Renal cortex interstitium (tissue), 11 donors: Measurements from ENCODE around the gene FAM98C. TPM values are rescaled to one million over a fixed set of nuclear protein-coding genes. Genes with fewer than 3 reads are reported as not detected.

Source experiments
- DNase-seq, 11 donors: peaks; one replicate each; pipeline ENCODE4 v3.0.0-alpha.2; 2013; ENCODE audit warnings: low read depth in 9 of 11, low spot score in 4 of 11; ENCODE audit errors: extremely low read depth in 1 of 11
- polyA plus RNA-seq, 3 donors: library from polyadenylated mRNA; unstranded; fragments of 120-200 nt; gene quantifications; one replicate each; pipeline ENCODE4 v1.2.1, GENCODE V29; 2013; ENCODE audit not compliant: insufficient read length in 3 of 3

The FAM98C gene
- polyA plus RNA-seq, 3 donors = 10.4 to 20.5 (median 15.0) TPM

DNA sequence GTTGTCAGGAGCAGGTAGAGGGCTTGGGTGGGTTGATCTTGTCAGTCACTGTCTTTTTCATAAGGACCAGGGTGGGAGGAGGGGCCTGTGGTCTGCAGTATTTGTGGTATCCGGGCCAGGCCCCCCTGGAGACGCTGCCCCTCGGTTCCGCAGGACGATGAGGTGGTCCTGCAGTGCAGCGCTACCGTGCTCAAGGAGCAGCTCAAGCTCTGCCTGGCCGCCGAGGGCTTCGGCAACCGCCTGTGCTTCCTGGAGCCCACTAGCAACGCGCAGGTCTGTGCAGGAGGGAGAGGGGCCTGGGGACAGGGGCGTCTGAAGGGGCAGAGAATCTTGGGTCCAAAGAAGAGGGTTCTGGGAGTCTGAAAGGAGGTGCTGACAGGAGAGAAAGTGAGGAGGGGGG, 37.7 kb downstream of the FAM98C start:
- no peak for DNase-seq

DNA sequence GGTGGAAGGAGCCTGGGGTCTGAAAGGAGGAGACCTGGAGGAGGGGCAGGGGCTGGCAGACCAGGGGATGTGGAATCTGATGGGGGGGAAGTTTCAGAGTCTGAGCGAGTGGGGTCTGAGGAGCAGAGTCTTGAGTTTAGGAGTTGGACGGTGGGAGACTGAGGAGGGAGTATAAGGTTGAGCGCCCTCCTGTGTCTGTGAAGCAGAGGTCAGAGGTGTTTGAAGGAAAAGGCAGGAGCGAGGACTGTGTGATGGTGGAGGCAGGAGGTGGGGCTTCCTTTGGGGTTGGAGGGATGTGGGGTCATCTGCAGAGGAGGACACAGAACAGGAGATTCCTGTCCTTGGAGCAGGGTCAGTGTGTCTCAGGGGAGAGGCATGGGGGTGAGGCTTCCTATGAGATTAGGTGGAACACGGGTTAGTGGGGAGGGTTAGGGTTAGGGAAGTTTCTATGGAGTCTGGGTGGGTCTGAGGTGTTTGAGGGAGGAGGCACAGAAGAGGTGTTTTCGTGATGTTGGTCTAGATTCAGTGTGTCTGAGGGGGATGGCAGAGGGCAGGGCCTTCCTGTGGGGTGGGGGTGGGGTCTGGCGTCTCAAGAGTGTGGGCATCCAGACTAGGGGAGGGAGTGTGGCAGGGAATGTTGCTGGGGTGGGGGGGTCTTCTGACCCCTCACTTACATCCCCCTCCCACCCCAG, 38.9 kb downstream of the FAM98C start:
- no peak for DNase-seq

GRCh38 chr19:38442736-38443135, 39.8 kb downstream of the FAM98C start:
- no peak for DNase-seq

- no peak for DNase-seq
These were observed 40.6 kb downstream of the FAM98C start for GRCh38 chr19:38443458-38443999.

DNA sequence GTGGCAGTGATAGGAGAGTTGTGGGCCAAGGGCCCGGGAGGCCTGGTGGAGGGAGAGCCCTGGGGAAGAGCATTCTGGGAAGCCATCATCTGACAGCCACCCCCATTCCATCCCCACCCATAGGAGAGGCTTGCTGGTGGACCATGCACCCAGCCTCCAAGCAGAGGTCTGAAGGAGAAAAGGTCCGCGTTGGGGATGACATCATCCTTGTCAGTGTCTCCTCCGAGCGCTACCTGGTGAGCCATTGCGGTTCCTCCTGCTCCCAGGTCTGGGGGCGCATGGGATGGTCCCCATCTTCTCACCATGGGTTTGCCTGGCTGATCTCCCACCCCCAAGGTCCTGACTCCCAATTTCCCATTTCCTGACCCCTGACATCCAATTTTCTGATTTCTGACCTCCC, 41.1 kb downstream of the FAM98C start:
- DNase-seq = no peak

- no peak for DNase-seq
These were observed 42.5 kb downstream of the FAM98C start for GRCh38 chr19:38445362-38445761.

GRCh38 chr19:38448225-38448624, 45.3 kb downstream of the FAM98C start:
- DNase-seq = no peak

GRCh38 chr19:38449518-38449917, 46.6 kb downstream of the FAM98C start:
- DNase-seq = no peak

- DNase-seq = no peak
These were observed 48.1 kb downstream of the FAM98C start for GRCh38 chr19:38451036-38451435.

DNA sequence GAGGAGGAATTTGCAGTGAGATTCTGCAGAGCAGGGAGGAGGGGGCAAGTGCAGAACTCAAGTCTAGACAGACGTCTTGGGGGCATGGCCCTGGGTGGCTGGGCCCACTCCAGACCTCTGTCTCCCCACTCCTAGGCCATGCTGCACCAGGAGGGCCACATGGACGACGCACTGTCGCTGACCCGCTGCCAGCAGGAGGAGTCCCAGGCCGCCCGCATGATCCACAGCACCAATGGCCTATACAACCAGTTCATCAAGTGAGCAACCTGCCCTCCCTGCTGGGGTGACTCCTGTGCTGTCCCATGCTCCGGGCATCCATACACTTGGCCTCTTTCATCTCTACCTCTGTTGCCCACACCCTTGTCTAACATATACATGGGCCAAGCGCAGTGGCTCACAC, 48.7 kb downstream of the FAM98C start:
- no peak for DNase-seq

DNA sequence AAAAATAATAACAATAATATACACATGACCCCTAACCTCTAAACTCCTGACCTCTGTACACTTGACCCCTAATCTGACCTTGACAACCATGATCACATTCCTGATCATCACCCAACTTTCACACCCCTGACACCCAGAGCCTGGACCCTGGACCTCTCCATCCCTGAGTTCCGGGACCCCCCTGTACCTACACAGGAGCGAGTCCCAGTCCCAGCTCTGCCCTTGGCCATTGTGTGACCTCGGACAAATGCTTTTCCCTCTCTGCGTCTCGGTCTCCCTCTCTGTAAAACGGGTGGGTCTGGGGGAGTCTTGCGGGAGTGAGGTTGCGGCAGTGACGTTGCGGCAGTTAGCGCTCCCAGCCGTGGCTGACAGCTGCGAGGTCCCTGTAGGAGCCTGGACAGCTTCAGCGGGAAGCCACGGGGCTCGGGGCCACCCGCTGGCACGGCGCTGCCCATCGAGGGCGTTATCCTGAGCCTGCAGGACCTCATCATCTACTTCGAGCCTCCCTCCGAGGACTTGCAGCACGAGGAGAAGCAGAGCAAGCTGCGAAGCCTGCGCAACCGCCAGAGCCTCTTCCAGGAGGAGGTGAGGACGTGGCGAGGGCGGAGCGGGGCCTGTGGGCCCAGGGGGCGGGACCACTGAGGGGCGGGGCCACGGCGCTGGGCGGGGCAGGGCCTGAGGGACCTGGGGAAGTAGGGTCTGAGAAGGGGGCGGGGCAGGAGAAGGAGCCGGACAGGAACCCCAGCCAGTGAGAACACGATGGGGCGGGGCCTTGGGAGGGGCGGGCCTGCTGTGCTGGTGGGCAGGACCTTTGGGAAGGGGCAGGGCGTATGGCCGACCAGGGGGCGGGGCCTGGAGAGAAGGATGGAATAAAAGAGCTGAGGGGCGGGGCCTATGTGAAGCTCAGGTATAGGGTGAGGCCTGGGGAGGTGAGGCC, 49.8 kb downstream of the FAM98C start:
- DNase-seq = no peak

- DNase-seq = no peak
These were observed 50.7 kb downstream of the FAM98C start for GRCh38 chr19:38453596-38453995.

DNA sequence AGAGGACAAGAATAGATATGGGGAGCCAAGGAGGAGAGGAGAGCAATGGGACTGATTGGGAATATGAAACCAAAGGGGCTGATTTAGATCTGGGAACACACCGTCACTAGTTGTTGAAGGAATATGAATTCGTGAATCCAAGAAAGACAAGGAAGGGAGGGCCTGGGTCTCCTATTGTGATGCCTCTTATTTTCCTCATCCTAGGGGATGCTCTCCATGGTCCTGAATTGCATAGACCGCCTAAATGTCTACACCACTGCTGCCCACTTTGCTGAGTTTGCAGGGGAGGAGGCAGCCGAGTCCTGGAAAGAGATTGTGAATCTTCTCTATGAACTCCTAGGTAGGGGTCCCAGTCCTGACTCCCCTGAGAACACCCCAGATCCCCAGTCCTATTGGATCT, 52.1 kb downstream of the FAM98C start:
- DNase-seq = peak; percentile 15 to 72 (median 50)

GRCh38 chr19:38457202-38457601, 54.3 kb downstream of the FAM98C start:
- no peak for DNase-seq

DNA sequence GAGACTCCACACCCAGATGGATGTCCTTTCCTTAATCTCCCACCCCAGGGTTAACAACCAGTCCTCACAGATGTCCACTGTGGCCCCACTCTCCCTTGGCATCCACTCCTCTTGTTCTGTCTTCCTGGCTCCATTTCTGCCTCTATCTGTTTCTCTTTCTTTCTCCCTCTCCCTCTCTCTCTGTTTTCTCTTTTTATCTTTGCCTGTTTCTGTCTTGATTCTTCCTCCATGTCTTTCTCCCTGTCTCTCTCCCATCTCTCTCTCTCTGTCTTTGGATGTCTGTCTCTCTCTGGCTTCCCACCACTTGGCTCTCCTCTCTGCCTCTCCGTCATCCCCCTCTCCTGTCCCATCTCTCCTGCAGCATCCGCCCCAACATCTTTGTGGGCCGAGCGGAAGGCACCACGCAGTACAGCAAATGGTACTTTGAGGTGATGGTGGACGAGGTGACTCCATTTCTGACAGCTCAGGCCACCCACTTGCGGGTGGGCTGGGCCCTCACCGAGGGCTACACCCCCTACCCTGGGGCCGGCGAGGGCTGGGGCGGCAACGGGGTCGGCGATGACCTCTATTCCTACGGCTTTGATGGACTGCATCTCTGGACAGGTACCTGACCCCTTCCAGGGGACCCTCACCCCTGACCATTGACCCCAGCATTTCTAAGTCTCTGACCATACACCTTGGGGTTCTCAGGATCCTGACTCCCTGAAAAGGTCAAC, 55.0 kb downstream of the FAM98C start:
- DNase-seq = no peak

Other genes starting within 250 kb of the FAM98C start
- gene DPF1, start 178.9 kb upstream of the FAM98C start, polyA plus RNA-seq = 1 to 10 TPM; 1.2 to 1.6 (median 1.6) TPM
- gene PPP1R14A, start 146.7 kb upstream of the FAM98C start, polyA plus RNA-seq = 10 to 100 TPM in 1 of 3 donors, 1 to 10 TPM in 2; 5.8 to 10.2 (median 7.8) TPM
- gene SPINT2, start 138.5 kb upstream of the FAM98C start, polyA plus RNA-seq = 100 to 1,000 TPM; 289 to 347 (median 320) TPM
- 10 to 100 TPM in 1 of 3 donors, 1 to 10 TPM in 2; 4.8 to 11.3 (median 10.0) TPM for gene C19orf33, start 98.8 kb upstream of the FAM98C start, polyA plus RNA-seq
- gene YIF1B, start 87.1 kb upstream of the FAM98C start, polyA plus RNA-seq = 10 to 100 TPM; 23.0 to 39.5 (median 33.8) TPM
- 1 to 10 TPM; 3.0 to 4.0 (median 3.1) TPM for gene KCNK6, start 83.2 kb upstream of the FAM98C start, polyA plus RNA-seq
- gene CATSPERG, start 67.3 kb upstream of the FAM98C start, polyA plus RNA-seq = 10 to 100 TPM in 1 of 3 donors, 1 to 10 TPM in 2; 4.6 to 11.6 (median 5.6) TPM
- 100 to 1,000 TPM; 152 to 180 (median 155) TPM for gene PSMD8, start 28.5 kb upstream of the FAM98C start, polyA plus RNA-seq
- gene GGN, start 15.1 kb upstream of the FAM98C start, polyA plus RNA-seq = 1 to 10 TPM in 1 of 3 donors, under 1 TPM in 2; 0.40 to 1.0 (median 0.63) TPM
- 1 to 10 TPM in 1 of 3 donors, under 1 TPM in 2; 0.80 to 1.6 (median 0.90) TPM for gene SPRED3, start 14.4 kb upstream of the FAM98C start, polyA plus RNA-seq
- 1 to 10 TPM in 2 of 3 donors, under 1 TPM in 1; 0.79 to 1.2 (median 1.0) TPM for gene RASGRP4, start 23.1 kb downstream of the FAM98C start, polyA plus RNA-seq
- gene RYR1, start 30.6 kb downstream of the FAM98C start, polyA plus RNA-seq = 1 to 10 TPM; 4.4 to 7.1 (median 5.3) TPM
- gene MAP4K1, start 214.9 kb downstream of the FAM98C start, polyA plus RNA-seq = 1 to 10 TPM; 2.3 to 4.2 (median 3.9) TPM
- gene EIF3K, start 216.1 kb downstream of the FAM98C start, polyA plus RNA-seq = 100 to 1,000 TPM; 314 to 356 (median 326) TPM
- 100 to 1,000 TPM; 628 to 762 (median 713) TPM for gene ACTN4, start 244.6 kb downstream of the FAM98C start, polyA plus RNA-seq